UCSD-AML1 (cell line): ENCODE data around the gene RASAL2.
A peak's percentile ranks its signal among the peaks of the same experiment; 100 is the strongest.

Experiments used
- DNase-seq: peaks from one replicate; lab custom pipeline; 2025; ENCODE audit not compliant: unreplicated experiment; lab: John Stamatoyannopoulos, UW

RASAL2 gene

DNA sequence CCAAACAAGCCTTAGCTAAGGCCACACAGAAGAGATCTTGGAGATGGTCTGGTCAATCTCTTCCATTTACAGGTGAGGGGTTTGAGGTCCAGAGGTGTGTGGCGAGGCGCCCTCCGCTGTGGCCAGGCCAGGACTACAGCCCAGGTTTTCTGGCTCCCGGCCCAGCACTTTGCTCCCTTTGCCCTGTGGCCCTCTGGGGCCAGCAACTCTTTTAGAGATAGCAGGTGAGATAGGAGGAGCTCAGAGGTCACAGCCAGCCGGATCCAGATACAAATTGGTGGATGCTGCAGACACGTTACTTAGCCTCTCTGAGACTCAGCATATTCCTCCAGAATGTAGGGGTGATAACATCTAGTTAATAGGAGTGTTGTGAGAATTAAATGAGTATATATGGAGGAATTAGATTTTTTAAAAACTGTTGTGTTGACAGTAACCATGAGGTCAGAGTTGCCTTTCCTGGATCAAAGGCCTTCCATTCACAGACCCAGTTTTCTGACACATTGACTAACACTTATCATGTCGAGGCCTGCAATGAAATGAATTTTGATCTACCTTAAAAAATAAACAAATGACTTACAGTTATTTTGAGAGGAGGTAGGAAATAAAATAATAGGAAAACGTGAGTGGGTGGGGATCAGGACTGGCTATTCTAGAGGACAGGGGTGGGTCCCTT, 435.6 kb downstream of the RASAL2 start:
- DNase-seq: no peak

DNA sequence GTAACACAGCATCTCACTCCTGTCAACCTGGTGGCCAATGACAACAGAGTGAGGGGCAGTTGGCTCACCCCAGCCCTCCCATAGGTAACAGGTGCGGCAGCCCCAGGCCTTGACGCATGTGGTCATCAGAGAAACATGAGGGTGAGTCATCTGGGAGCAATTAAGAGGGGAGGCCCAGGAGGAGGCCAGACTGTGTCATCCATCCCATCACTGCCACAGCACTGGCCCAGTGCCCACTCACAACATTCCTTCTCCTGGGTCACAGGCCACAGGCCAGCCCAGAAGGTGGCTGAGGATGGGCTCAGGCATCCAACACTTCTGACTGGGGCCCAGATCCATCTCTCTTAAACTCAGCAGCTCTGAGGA, 436.1 kb downstream of the RASAL2 start:
- no peak for DNase-seq

DNA sequence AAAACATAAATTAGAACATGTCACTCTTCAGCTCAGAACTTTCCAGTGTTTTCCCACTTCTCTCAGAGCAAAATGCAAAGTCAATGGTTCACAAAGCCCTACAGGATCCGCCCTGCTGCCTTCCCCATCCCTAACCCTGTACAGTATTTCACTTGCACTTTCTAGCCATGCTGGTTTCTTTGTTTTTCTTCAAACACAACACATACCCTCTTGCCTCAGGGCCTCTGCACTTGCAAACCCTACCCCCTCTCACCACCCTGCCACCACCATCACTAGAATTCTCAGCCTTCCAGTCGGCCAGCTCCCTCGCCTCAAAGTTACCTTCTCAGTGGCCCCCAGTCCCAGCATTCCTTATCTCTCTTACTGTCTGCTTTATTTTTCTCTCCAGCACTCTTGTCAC, 436.6 kb downstream of the RASAL2 start:
- DNase-seq: no peak

DNA sequence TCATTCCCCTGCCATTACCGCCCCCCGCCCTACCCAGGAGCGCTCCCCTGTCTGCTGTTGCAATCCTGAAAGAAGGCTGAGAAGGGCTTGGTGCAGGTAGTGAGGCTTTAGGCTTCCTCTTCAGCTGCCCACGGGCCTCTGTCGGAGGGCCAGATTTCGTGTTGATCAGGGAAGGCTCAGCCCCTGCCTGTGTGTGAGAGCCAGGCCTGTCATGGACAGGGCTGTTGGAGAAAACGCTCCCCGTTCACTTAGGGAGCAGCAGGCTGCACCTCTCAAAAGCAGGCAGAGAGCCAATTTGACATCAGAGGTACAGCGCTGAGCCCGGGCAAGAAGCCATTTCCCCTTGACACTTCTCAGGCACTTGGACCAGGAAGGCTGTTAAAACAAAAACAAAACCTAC, 438.0 kb downstream of the RASAL2 start:
- no peak for DNase-seq

DNA sequence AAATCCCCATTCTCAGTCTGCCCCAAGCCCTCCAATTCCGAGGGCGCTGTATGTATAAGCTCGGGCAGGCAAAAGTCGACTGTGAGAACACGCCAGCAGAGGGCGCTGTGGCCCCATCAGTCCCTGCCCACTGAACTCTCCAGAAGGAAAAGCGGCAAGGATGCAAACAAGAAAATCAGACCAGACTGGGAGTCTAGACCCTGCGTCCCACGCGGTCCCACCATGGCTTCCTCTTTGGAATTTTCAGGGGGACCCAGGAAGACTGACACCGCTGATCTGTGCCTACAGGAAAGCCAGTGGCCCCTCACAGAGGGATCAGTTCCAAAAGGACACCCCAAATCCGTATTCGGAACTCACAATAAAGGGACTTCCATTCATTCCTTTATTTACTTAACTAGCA, 438.5 kb downstream of the RASAL2 start:
- peak; percentile 77 for DNase-seq

DNA sequence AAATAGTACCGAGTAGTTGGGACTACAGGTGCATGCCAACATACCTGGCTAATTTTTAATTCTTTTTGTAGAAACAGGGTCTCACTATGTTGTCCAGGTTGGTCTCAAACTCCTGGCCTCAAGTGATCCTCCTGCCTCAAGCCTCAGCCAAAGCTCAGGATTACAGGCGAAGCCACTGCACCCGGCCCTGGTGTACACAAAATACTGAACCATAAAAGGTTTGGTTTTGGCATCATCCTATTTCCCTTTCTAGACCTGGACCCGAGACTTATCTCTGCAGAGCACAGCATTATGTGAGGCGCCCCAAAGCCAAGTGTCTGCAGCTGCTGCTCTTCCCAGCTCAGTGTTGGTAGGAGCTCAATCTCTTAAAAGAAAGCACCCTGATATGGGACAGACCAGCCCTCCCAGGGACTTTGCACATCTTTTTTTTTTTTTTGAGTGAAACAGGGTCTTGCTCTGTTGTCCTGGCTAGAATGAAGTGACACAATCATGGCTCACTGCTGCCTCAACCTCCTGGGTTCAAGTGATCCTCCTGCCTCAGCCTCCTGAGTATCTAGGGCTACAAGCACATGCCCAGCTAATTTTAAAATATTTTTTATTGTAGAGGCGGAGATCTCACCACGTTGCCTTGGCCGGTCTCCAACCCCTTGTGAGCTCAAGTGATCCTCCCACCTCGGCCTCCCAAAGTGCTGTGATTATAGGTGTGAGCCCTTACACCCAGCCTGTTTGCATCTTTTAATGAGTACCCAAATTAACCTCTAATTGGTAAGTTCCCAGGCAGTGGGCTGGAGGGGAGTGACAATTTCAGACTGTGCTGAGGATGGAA, 439.4 kb downstream of the RASAL2 start:
- DNase-seq: no peak
